HG03175 (cell line): Measurements from ENCODE around the gene C3orf33.
"Not testable (repeated sequence)": the region's sequence is repeated elsewhere in the genome, so short reads cannot be mapped to it uniquely, and the experiment has no call there.

Source experiments
- ATAC-seq: cut with Tn5 transposase; IDR thresholded peaks from one replicate; pipeline ENCODE4 v1.9.1; 2021; ENCODE audit warnings: mild to moderate bottlenecking, moderate library complexity; ENCODE audit not compliant: unreplicated experiment

C3orf33 gene, protein sequence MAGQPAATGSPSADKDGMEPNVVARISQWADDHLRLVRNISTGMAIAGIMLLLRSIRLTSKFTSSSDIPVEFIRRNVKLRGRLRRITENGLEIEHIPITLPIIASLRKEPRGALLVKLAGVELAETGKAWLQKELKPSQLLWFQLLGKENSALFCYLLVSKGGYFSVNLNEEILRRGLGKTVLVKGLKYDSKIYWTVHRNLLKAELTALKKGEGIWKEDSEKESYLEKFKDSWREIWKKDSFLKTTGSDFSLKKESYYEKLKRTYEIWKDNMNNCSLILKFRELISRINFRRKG

DNA sequence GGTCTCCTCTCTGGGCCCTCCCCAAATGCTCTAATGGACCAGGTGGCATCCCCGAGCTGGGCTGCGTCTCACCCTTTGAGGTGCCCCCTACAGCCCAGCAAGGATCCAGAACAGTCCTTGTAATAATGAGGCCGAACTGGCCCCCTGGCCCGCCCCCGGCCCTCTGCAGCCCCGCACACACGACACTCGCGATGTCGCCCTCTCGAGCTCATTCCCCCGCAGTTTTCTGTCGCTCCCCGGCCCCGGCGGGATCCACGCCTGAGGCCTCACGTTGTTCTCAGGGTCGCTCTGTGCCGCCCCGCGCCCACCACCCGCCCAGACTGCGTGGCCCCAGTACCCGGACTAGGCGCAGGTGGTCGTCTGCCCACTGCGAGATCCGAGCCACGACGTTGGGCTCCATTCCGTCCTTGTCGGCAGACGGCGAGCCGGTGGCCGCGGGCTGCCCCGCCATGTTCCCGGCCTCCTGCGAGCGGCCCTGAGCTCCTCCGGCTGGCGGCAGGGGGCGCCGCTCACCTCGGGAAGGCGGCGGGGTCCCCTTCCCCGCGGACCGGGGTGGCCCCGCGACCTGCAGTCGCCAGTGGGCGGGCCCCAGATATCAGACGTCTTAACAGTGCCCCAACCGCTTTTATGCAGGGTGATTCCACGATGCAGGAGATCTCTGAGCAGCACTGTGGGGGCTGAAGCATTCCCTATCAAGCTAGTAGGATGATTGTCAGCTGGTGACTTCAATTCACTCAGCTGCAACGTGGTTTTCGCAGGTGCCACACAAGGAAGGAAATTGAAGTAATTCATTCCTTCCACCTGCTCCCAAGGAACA is at the start of gene C3orf33:
C3orf33 (minus strand) TSS at position 477 of the 817 bp plus-strand sequence; CDS start at position 451, 26 bp downstream.
- peak; percentile 92 for ATAC-seq

DNA sequence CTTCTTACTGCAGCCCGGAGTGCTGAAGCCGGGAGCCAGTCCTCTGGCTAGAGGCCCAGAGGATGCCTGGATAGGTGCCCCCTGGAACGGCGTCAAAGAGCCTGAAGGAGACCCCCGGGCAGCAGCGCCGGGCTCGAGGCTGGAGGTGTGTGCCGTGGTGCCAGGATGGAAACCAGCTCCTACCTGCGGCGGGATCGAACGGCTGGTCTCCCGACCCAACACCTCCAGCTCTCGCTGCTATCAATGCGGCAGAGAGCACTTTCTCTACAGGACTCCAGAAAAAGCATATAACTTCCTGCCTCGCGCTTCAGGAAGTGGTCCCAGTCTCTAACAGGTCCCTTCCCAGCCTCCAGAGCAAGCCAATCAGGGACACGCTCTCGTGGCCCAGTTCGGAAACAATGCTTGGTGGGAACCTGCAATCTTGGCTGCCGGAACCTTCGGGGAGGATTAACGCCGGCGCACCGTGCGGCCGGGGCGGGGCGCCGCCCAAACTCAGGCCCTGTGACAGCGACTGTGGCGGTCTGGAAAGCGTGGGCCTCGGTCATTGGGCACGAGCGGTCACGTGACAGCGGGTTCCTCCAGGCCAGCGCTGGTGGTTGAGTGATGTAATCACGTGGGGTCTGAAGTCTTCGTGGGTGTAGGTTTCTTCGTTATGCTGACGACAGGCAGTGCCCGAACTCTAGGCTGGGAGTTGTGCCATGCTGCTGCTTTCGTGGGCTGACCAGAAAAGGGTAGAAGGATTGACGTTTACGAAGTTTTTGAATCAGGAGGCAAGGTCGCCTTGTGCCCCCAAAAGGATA is 48.3 kb upstream of the C3orf33 start, which contains the start of gene SLC33A1:
SLC33A1 (minus strand) TSS at position 287 of the 800 bp plus-strand sequence. CDS start 430 bp downstream, outside the sequence.
- ATAC-seq, result peak; percentile 94

DNA sequence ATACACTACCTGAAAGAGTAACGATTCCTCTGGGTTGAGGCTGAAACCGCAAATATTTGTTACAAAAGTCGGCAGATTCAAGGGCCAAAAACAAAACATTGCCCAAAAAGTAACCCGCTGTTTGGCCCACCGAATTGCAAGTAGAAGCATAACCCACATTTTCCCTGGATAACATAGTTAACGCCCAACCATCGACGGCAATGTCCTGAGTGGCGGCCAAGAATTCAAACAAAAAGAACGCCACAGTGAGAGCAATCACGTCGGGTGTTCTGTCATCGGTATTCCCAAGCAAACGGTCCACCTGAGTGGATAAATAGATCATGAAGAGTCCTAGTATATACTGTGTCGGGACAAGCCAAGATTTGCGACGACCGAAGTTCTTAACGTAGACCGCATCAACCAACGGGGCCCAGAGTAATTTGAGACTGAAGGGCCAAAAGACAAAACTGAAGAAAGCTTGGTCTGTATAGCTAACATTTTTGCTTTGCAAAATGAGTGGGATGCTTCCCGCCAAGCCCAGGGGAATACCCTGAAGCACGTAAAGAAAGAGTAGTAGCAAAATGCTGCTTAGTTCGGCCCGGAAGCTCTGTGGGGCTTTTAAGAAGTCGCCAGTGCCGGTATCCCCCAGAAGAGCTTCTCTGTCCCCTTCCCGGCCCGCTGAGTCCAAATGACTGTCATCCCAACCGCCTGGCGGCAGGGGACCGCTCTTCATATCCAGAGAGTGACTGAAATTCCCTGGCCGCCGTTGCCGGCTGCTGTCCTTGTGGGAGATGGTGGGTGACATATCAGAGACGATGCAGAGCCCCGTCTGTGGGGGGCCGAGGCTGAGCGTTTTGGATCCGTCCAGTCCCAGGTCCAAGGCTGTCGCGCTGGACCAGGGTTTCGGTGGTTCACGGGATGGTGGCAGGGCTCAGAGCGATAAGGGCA is 47.4 kb upstream of the C3orf33 start:
- peak; percentile 11 for ATAC-seq

DNA sequence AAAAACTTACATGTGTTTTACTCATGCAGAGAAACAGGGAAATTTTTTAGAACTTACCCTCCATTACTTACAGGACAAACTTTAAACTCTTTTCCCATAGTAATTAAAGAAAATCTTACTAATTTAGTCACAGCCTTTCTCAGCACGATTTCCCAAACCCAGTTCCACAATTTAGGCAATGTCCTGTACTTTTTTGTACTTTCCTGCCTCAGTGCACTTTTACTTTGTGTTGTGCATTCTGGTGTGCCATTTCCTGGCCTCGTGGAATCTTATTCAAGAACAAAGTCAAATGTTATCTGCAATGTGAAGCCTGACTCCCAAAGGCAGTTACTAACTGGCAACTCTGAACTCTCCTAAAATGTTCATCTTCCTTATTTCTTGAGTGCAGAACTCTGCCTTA is 46.3 kb upstream of the C3orf33 start:
- ATAC-seq, result no peak

DNA sequence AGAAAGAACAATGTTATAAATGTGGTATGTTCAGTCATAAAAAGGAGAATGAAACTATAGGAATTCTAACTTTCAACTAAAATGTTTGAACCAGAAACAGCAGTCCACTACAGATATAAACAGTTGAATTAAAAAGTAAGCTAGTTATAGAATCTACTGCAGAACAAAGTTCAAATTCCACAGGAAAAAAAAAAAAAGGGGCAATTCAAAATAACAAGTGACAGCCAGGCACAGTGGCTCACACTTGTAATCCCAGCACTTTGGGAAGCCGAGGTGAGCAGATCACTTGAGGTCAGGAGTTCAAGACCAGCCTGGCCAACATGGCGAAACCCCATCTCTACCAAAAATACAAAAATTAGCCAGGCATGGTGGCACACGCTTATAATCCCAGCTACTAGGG is 43.3 kb upstream of the C3orf33 start:
- not testable (repeated sequence) for ATAC-seq

DNA sequence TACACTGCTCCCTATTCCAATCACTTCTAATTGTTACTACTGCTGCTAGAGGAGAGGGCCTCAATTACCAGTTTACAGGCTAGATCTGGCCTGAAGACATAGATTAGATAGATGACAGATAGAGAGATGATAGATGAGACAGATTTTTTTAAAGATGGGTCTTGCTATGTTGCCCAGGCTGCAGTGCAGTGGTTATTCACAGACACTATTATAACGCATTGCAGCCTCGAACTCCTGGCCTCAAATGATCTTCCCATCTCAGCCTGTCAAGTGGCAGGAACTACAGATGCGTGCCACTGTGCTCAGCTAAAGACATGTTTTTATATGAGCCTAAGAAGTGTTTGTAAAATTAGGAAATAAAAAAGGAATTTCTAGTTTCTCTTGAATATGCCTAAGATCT is 41.9 kb upstream of the C3orf33 start:
- no peak for ATAC-seq

DNA sequence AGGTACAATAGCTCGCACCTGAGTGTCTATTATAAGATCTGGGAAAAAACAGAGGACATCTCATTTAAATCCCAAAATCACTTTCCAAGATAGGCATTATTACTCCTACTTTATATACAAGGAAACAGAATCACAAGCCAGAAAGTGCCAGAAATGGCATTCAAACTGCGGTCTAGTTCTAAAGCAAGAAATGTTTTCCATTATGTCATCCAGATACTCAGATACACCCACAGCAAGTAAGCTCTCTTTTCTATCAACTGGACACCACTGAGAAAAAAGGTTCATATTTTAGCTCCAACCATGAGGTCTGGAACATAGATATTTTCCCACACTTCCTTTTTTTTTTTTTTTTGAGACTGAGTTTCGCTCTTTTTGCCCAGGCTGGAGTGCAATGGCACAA is 40.0 kb upstream of the C3orf33 start:
- ATAC-seq, result no peak

DNA sequence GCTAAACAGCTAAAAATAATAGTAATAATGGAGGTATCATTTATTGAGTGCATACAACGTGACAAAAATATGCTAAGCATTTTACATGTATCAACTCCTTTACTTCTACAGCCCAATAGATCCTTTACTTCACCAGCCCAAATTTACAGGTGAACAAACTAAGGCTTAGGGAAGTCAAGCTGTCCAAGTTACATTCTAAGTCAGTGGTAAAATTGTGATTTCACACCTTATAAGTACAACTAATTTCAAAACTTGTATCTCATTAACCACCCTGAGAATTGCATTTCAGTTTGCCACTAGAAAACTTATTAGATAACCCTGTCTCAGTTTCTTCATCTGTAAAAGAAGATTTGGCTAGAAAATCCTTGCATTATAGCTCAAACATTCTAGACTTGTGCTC is 37.5 kb upstream of the C3orf33 start:
- ATAC-seq, result peak; percentile 64

DNA sequence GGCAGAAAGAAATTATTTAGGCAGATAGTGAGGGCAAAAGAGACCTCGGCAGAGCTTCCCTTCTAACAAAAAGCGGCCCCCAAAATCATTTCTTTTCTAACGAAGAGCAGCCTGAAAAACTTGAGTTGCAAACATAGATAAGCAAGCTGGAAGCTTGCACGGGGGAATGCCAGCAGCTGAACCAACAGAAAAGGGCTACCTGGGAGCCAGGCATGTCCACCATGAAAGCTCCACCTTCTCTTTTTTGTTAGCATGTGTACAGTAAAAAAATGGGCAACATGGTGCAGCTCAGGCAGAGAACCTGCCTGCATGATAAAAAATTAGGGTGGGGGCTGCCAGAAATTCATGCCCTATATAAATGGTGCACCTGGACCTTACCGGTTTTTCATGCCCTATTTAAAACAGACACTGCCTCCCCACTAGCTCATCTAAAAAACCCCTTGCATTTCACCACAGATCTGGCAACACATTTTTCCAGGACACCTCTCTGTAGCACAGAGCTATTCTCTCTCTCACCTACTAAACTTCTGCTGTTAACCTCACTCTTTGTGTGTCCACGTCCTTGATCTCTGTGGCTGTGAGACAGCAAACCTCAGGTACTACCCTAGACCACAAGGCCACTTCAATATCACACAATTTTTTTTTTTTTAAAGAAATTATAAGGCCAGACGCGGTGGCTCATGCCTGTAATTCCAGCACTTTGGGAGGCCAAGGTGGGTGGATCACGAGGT is 29.4 kb upstream of the C3orf33 start:
- no peak for ATAC-seq

DNA sequence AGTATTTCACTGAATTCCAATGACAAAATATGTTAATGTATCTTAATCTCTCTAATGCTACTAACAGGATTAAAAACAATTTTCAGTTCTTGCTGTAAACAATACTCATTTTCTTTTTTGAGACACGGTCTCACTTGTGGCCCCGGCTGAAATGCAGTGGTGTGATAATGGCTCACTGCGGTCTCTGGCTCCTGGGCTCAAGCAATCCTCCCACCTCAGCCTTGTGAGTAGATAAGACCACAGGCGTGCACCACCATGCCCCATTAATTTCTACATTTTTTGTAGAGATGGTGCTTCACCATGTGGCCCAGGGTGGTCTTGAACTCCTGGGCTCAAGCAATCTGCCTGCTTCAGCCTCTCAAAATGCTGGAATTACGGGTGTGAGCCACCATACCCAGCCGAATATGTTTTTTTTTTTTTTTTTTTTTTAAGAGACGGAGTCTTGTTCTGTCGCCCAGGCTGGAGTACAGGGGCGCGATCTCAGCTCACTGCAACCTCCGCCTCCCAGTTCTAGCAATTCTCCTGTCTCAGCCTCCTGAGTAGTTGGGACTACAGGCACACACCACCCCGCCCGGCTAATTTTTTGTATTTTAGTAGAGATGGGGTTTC is 22.5 kb upstream of the C3orf33 start:
- not testable (repeated sequence) for ATAC-seq

DNA sequence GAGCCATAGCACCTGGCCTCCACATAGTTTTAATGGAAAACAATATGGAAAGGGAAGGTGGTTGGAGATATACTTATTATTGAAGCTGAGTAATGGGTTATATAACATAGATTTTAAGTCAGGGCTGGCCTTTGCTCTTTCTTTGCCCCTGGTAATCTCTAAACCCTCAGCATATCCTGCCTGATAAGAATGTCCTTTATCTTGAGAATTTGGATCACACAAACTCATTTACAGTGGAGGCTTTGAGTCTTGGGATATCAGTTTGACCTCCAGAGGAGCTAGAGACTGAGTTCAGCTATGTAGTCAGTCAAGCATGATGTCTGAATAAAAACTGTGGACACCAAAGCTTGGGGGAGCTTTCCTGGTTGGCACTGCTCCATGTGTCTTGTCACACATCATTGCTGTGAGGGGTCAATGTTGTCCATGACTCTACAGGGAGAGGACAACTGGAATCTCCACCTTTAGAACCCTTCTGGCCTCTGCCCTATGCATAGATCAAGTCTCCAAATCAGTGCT is 9.0 kb upstream of the C3orf33 start:
- no peak for ATAC-seq

DNA sequence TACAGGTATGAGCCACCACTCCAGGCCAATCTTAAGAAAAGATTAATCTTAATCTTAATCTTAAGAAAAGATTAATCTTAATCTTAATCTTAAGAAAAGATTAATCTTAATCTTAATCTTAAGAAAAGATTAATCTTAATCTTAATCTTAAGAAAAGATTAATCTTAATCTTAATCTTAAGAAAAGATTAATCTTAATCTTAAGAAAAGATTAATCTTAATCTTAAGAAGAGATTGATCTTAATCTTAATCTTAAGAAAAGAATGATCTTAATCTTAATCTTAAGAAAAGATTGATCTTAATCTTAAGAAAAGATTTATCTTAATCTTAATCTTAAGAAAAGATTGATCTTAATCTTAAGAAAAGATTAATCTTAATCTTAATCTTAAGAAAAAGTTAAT is 7.1 kb upstream of the C3orf33 start:
- not testable (repeated sequence) for ATAC-seq

DNA sequence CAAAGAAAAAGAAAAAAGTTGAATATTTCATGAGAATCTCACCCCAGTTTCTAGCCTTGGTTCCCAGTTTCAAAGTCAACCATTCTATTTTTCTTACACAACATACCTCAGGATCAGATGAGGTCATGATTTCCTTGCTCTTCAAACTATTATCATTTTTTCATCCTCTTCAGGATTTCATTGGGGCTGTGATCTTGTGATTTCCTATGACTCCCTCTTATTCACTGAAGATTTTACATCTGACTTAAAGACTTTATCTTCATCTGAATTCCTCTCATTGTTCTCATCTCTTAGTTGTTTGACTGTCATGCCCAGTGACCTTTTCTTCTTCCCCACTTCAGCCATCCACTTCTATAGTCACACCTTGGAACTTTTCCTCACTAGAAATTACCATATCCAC is 3.1 kb upstream of the C3orf33 start:
- ATAC-seq, result no peak

DNA sequence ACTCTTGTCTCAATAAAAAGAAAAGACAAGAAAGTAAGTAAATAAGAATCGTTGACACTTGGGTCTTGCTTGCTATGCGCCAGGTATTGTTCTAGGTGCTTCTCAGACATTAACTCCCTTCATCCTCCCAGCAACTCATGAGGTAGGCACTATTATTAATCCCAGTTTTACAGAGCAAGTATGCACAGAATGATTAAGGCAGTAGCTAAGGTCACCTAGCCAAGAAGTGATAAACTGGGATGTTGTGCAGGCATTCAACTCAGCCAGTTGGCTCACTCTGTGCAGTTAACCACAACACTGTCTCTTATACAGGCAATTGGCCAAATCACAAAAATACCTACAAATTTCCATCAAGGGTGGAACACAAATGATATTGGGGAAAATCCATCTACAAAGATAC is 1.7 kb upstream of the C3orf33 start:
- ATAC-seq, result no peak

DNA sequence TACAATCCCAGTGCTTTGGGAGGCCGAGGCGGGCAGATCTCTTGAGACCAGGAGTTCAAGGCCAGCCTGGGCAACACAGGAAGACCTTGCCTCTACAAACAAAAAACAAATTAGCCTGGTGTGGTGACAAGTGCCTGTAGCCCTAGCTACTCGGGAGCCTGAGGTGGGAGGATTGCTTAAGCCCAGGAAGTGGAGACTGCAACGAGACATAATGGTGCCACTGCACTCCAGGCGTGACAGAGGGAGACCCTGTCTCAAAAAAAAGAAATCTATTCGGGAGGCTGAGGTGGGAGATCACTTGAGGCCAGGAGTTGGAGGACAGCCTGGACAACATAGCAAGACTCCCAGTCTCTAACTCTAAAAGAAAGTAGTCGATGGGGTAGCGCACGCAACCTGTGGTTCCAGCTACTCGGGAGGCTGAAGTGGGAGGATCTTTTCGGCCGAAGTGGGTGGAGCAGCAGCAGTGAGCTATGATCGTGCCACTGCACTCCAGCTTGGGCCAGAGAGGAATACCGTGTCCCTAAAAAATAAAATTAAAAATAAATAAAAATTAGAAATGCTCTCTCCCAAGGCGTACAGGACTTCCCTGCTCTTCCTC is 775 bp downstream of the C3orf33 start:
- peak; percentile 7 for ATAC-seq

DNA sequence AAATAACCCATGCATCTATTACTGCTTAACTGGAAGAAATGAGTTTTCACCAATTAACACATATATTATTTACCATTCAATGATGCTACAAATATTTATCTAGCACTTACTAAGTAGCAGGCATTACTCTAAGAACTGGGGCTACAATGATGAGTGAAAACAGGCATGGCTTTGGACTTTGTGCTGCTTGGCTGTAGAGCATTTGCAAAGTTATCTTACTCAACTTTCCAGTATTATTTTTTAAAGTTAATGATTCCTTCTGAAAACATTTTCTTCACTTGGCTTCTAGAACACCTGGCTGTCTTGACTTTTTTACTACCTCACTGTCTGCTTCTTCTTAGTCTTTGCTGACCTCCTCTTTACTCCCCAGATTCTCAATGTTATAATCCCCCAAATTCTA is 1.8 kb downstream of the C3orf33 start:
- ATAC-seq, result no peak

DNA sequence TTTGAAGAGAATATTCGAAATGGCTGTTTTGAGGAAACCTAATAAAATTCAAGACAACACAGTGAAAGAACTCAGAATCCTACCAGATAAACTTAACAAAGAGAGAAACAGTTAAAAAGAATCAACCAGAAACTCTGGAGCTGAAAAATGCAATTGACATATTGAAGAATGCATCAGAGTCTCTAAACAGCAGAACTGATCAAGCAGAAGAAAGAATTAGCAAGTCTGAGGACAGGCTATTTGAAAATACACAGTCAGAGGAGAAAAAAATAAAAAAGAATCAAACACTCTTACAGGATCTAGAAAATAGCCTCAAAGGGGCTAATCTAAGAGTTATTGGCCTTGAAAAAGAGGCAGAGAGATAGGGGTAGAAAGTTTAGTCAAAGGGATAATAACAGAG is 13.5 kb downstream of the C3orf33 start:
- ATAC-seq, result no peak

DNA sequence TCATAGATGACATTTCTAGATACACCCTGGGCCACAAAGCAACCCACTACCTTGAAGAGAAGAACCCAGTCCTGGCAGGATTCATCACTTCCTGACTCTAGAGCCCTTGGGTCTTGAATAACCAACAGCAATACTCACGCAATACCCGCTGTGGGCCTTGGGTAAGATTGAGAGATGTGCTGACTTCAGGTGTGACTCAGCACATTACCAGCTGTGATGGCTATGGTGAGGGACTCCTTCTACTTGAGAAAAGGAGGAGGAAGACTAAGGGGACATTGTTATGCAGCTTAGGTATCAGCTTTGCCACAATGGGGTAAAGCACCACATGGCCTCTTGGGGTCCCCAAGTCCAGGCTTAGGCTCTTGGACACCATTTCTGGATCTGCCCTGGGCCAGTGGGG is 14.9 kb downstream of the C3orf33 start:
- ATAC-seq, result no peak
